ENCODE measurements around the gene NEDD4. TPM values are rescaled to one million over a fixed set of nuclear protein-coding genes. Genes with fewer than 3 reads are reported as not detected.

The NEDD4 gene
- total and polyA plus RNA-seq, 10 of the 15 experiments (the other 5 are each of a cell fraction or from before 2014, with no cell fraction given) = 1.3 to 7.7 (median 4.4) TPM

DNA sequence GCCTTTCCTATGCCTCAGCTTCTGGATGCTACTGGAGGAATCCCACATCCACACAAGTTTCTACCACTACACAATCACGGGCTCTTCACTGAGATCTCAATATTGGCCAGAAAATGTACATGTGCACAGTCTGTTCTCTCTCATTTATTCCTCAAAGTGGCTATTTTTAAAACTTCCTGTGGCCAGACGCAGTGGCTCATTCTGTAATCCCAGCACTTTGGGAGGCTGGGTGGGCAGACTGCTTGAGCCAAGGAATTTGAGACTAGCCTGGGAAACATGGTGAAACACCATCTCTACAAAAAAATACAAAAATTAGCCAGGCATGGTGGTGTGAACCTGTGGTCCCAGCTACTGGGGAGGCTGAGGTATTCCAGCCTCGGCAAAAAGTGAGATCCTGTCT is 159.1 kb downstream of the NEDD4 start:
- DNase-seq (ENCODE audit: low read depth, low spot score) = no peak
- 45% methylated on average over 3 of the region's 3 CpGs for WGBS (ENCODE audit: insufficient coverage, insufficient replicate concordance, low lambda C conversion rate, missing lambda C conversion rate)

More for the DNA sequence above, 159.1 kb downstream of the NEDD4 start:
- no TSS peak for BruUV-seq (replicated peaks)
- Histone ChIP-seq H3K4me2 (ENCODE audit: control insufficient read depth, insufficient read depth) (no peak overlapping the region), H3K36me3 (ENCODE audit: control insufficient read depth in 2 of 2, insufficient read depth in 2 of 2, low read length in 1 of 2) (no peaks in the 10 kb centered on the region), H3K9me3 (replicated peaks; ENCODE audit: control insufficient read depth, insufficient read depth, low read length) (no peaks in the 10 kb centered on the region), H3K4me1 (ENCODE audit: control insufficient read depth, insufficient read depth, low read length) (peaks cover 11% of the 10 kb centered on the region), H3K79me2 (ENCODE audit: control insufficient read depth, insufficient read depth, low read length) (no peaks in the 10 kb centered on the region), H3K27ac (ENCODE audit: control insufficient read depth, insufficient read depth) (no peak overlapping the region), H3K27me3 (replicated peaks in 1 of 2; ENCODE audit: control insufficient read depth in 2 of 2, insufficient read depth in 2 of 2, low read length in 1 of 2) (no peaks in the 10 kb centered on the region), H4K20me1 (ENCODE audit: control insufficient read depth, insufficient read depth) (no peaks in the 10 kb centered on the region), H2AFZ (ENCODE audit: control insufficient read depth, low read depth, low read length) (no peak overlapping the region), H3K9ac (ENCODE audit: control insufficient read depth, insufficient read depth, low read length) (no peak overlapping the region), H3K4me3 (no peak overlapping the region)
- POLR2A ChIA-PET = no interaction called here
- SMC1A ChIA-PET (ENCODE audit: uncharacterized antibody, unreplicated experiment) = no interaction called here
- FAIRE-seq = no peak
- intact Hi-C loops (cut with micrococcal nuclease; ENCODE audit: unreplicated experiment) (no loop called here), in situ Hi-C loops (cut with MboI) (no loop called here)
- RAD21 ChIA-PET (ENCODE audit: unreplicated experiment) = no interaction called here
- CTCF ChIA-PET = interaction anchor here (1.3 kb wide), 1 partner anchor 12 kb away, joined by 4 read pairs; no protein-coding TSS in a partner anchor
- TF ChIP-seq, protein P1, sequence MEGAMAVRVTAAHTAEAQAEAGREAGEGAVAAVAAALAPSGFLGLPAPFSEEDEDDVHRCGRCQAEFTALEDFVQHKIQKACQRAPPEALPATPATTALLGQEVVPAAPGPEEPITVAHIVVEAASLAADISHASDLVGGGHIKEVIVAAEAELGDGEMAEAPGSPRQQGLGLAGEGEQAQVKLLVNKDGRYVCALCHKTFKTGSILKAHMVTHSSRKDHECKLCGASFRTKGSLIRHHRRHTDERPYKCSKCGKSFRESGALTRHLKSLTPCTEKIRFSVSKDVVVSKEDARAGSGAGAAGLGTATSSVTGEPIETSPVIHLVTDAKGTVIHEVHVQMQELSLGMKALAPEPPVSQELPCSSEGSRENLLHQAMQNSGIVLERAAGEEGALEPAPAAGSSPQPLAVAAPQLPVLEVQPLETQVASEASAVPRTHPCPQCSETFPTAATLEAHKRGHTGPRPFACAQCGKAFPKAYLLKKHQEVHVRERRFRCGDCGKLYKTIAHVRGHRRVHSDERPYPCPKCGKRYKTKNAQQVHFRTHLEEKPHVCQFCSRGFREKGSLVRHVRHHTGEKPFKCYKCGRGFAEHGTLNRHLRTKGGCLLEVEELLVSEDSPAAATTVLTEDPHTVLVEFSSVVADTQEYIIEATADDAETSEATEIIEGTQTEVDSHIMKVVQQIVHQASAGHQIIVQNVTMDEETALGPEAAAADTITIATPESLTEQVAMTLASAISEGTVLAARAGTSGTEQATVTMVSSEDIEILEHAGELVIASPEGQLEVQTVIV (IDR thresholded peaks at IDR 0.05; ENCODE audit: borderline replicate concordance, partially characterized antibody) = no peak
- TF ChIP-seq HCFC1 (IDR thresholded peaks at IDR 0.05; ENCODE audit: low read length) (no peak), ZSCAN29 (IDR thresholded peaks at IDR 0.05) (no peak), SMARCA5 (IDR thresholded peaks at IDR 0.05) (no peak)
- TF ChIP-seq, protein P2, sequence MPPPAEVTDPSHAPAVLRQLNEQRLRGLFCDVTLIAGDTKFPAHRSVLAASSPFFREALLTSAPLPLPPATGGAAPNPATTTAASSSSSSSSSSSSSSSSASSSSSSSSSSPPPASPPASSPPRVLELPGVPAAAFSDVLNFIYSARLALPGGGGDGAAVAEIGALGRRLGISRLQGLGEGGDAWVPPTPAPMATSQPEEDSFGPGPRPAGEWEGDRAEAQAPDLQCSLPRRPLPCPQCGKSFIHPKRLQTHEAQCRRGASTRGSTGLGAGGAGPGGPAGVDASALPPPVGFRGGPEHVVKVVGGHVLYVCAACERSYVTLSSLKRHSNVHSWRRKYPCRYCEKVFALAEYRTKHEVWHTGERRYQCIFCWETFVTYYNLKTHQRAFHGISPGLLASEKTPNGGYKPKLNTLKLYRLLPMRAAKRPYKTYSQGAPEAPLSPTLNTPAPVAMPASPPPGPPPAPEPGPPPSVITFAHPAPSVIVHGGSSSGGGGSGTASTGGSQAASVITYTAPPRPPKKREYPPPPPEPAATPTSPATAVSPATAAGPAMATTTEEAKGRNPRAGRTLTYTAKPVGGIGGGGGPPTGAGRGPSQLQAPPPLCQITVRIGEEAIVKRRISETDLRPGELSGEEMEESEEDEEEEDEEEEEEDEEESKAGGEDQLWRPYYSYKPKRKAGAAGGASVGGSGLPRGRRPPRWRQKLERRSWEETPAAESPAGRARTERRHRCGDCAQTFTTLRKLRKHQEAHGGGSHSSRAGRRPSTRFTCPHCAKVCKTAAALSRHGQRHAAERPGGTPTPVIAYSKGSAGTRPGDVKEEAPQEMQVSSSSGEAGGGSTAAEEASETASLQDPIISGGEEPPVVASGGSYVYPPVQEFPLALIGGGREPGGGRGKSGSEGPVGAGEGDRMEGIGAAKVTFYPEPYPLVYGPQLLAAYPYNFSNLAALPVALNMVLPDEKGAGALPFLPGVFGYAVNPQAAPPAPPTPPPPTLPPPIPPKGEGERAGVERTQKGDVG (CRISPR knock-in tag; IDR thresholded peaks at IDR 0.05) = no peak
- TF ChIP-seq, protein P3, sequence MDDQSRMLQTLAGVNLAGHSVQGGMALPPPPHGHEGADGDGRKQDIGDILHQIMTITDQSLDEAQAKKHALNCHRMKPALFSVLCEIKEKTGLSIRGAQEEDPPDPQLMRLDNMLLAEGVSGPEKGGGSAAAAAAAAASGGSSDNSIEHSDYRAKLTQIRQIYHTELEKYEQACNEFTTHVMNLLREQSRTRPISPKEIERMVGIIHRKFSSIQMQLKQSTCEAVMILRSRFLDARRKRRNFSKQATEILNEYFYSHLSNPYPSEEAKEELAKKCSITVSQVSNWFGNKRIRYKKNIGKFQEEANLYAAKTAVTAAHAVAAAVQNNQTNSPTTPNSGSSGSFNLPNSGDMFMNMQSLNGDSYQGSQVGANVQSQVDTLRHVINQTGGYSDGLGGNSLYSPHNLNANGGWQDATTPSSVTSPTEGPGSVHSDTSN (IDR thresholded peaks at IDR 0.05; ENCODE audit: insufficient replicate concordance, low read depth, low read length) = no peak
- no peak for ATAC-seq

Data from GM12878 (cell line).